ENCODE results near the gene TRIM67. TPM values are rescaled to one million over a fixed set of nuclear protein-coding genes. Genes with fewer than 3 reads are reported as not detected.

The TRIM67 gene
- total and polyA plus RNA-seq, 9 donors = 0.02 to 0.92 (median 0.05) TPM; not detected in 6

DNA sequence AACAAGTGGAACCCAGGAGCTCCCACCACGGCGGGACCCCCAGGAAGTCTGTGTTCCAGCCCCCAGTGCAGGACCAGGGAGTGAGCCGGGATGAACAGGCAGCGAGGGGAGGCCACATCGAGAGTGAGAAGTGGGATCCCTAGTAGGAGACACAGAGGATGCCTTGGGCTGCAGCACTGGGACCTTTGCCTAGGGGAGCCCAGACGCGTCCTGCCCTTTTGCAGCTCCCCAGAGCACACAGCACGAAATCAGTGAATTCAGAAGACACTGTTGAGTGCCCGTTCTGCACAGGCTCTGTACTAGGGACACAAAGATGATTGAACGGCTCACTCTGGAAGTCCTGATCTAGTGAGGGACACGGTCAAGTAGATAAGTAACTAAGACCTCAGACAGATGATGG, 23.5 kb downstream of the TRIM67 start:
- TF ChIP-seq, protein P1, sequence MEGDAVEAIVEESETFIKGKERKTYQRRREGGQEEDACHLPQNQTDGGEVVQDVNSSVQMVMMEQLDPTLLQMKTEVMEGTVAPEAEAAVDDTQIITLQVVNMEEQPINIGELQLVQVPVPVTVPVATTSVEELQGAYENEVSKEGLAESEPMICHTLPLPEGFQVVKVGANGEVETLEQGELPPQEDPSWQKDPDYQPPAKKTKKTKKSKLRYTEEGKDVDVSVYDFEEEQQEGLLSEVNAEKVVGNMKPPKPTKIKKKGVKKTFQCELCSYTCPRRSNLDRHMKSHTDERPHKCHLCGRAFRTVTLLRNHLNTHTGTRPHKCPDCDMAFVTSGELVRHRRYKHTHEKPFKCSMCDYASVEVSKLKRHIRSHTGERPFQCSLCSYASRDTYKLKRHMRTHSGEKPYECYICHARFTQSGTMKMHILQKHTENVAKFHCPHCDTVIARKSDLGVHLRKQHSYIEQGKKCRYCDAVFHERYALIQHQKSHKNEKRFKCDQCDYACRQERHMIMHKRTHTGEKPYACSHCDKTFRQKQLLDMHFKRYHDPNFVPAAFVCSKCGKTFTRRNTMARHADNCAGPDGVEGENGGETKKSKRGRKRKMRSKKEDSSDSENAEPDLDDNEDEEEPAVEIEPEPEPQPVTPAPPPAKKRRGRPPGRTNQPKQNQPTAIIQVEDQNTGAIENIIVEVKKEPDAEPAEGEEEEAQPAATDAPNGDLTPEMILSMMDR (IDR thresholded peaks at IDR 0.05) = no peak
- TF ChIP-seq EP300 (IDR thresholded peaks at IDR 0.05) = no peak
- no peak for TF ChIP-seq POLR2A (IDR thresholded peaks at IDR 0.05)
- no peak overlapping the region for H3K27ac ChIP-seq
- 87 to 89% (median 88%) methylated on average over 11 of the region's 11 CpGs for WGBS, 3 donors
- no peaks in the 10 kb centered on the region for H3K9me3 ChIP-seq
- no peaks in the 10 kb centered on the region for H3K27me3 ChIP-seq
- H3K4me3 ChIP-seq = no peak overlapping the region
- H3K4me1 ChIP-seq (ENCODE audit: insufficient read depth) = no peaks in the 10 kb centered on the region
- intact Hi-C loops (cut with DNase I) = no loop called here
- no peaks in the 10 kb centered on the region for H3K36me3 ChIP-seq
- DNase-seq = no peak

DNA sequence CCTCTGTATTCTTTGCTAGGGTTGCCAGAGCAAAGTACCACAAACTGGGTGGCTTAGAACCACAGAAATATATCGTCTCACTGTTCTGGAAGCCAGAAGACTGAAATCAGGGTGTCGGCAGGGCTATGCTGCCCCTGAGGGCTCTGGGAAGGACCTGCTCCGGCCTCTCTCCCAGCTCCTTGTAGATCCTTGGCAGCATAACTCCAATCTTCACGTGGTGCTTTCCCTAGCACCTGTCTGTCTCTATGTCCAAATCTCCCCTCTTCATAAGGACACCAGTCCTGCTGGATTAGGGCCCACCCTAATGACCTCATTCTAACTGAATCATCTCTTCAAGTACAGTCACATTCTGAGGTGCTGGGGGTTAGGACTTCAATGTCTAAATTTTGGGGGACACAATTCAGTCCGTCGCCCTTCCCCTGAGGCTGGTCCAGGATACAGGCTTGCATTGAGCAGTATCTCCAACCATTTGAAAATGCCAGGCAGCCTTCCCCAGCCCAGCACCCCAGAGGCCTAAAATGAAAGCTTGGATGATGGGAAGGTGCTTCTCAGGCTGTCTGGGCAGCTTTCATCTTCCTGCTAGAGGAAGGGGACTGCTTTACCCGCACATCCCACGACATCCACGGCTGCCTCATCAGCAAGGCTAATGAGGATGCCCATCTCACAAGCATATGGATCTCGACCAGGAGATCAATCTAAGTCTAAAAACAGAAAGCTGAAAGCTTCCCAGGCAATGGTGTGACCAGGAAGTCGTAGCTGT, 24.7 kb downstream of the TRIM67 start:
- WGBS, 3 donors = 73 to 77% (median 77%) methylated on average over 11 of the region's 11 CpGs
- H3K4me3 ChIP-seq = no peak overlapping the region
- TF ChIP-seq POLR2A (IDR thresholded peaks at IDR 0.05) (no peak), EP300 (IDR thresholded peaks at IDR 0.05) (no peak)
- TF ChIP-seq, protein P1 (IDR thresholded peaks at IDR 0.05) = no peak
- no peaks in the 10 kb centered on the region for H3K4me1 ChIP-seq (ENCODE audit: insufficient read depth)
- no peaks in the 10 kb centered on the region for H3K9me3 ChIP-seq
- H3K36me3 ChIP-seq = no peaks in the 10 kb centered on the region
- no peak for DNase-seq
- no peaks in the 10 kb centered on the region for H3K27me3 ChIP-seq
- intact Hi-C loops (cut with DNase I) = no loop called here
- H3K27ac ChIP-seq = no peak overlapping the region

DNA sequence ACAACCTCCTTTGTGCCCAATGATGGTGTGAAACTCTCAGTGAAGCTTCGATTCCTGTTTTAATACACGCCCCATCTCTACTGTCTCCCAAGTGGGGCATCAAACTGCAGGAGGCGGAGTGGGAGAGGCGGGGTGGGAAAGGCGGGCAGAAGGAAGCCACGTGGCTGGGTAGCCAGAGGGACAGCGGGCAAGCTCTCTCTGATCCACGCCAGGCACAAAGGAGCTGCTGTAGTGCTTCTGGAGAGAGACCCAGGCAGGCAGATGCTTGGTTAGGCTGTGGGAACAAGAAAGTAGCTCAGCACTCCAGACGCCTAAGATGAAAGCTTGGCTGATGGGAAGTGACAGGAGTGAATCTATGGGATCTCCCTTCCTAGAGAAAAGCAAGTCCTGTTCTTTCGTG, 25.7 kb downstream of the TRIM67 start:
- TF ChIP-seq EP300 (IDR thresholded peaks at IDR 0.05) = no peak
- TF ChIP-seq, protein P1 (IDR thresholded peaks at IDR 0.05) = no peak
- TF ChIP-seq POLR2A (IDR thresholded peaks at IDR 0.05) = no peak
- intact Hi-C loops (cut with DNase I) = no loop called here
- Histone ChIP-seq H3K4me1 (ENCODE audit: insufficient read depth) (no peaks in the 10 kb centered on the region), H3K27me3 (no peaks in the 10 kb centered on the region), H3K4me3 (no peak overlapping the region), H3K9me3 (no peaks in the 10 kb centered on the region), H3K36me3 (no peaks in the 10 kb centered on the region), H3K27ac (no peak overlapping the region)
- WGBS, 3 donors = 58 to 60% (median 58%) methylated on average over 10 of the region's 10 CpGs
- DNase-seq = no peak

DNA sequence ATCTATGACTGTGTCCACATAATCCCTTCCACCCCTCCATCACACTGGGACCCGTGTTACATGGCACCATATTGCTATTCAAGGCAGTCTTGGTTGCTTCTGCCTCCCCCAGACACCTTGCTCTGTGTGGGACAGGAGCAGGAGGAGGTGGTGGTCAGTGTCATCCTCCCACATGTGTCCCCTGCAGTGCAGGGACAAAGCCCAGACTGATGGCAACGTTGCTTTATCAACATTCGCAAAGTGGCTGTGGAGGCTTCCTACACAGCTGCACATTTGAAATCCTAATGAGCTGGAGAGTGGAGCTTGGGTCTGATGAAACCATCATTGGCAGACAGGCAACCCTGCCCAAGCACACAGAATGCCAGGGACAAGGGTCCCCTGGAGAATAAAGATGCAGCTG, 26.2 kb downstream of the TRIM67 start:
- Histone ChIP-seq H3K36me3 (no peaks in the 10 kb centered on the region), H3K27me3 (no peaks in the 10 kb centered on the region), H3K27ac (no peak overlapping the region), H3K4me1 (ENCODE audit: insufficient read depth) (no peaks in the 10 kb centered on the region), H3K4me3 (no peak overlapping the region), H3K9me3 (no peaks in the 10 kb centered on the region)
- TF ChIP-seq POLR2A (IDR thresholded peaks at IDR 0.05) = no peak
- TF ChIP-seq EP300 (IDR thresholded peaks at IDR 0.05) = no peak
- TF ChIP-seq, protein P1 (IDR thresholded peaks at IDR 0.05) = no peak
- no peak for DNase-seq
- WGBS, 3 donors = 55 to 58% (median 56%) methylated on average over 3 of the region's 3 CpGs
- intact Hi-C loops (cut with DNase I) = no loop called here
